Measurements from ENCODE around the gene PARL.

- TF ChIP-seq, protein P1, sequence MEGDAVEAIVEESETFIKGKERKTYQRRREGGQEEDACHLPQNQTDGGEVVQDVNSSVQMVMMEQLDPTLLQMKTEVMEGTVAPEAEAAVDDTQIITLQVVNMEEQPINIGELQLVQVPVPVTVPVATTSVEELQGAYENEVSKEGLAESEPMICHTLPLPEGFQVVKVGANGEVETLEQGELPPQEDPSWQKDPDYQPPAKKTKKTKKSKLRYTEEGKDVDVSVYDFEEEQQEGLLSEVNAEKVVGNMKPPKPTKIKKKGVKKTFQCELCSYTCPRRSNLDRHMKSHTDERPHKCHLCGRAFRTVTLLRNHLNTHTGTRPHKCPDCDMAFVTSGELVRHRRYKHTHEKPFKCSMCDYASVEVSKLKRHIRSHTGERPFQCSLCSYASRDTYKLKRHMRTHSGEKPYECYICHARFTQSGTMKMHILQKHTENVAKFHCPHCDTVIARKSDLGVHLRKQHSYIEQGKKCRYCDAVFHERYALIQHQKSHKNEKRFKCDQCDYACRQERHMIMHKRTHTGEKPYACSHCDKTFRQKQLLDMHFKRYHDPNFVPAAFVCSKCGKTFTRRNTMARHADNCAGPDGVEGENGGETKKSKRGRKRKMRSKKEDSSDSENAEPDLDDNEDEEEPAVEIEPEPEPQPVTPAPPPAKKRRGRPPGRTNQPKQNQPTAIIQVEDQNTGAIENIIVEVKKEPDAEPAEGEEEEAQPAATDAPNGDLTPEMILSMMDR (conservative IDR thresholded peaks at IDR 0.05 in 1 of 2, IDR thresholded peaks at IDR 0.05 in 1 of 2; ENCODE audit: low read depth in 1 of 2, low read length in 2 of 2) = no peak
- TF ChIP-seq EZH2 (IDR thresholded peaks at IDR 0.05; ENCODE audit: low read length, missing control alignments) = no peak
Measured at GRCh38 chr3:183931881-183932280, 47.2 kb upstream of the PARL start.
